IMR-90 (cell line): ENCODE data around the gene KLHL7. TPM values are rescaled to one million over a fixed set of nuclear protein-coding genes. Genes with fewer than 3 reads are reported as not detected.

Experiments used
- ATAC-seq: fragments of 200-7000 bp; cut with Tn5 transposase; 2 replicates; pipeline ENCODE4 v1.9.1; 2020; ENCODE audit warnings: low read depth, mild to moderate bottlenecking, moderate library complexity
- BruUV-seq: library from RNA; stranded (reverse); fragments of 400-500 nt; replicated peaks from 2 replicates; lab custom pipeline; 2021; lab: Mats Ljungman, UMichigan
- CTCF ChIA-PET: fragments of 300-600 bp; formaldehyde crosslinking; extraction: SDS; loops from one replicate; lab custom pipeline; 2021; ENCODE audit warnings: antibody characterized with exemption; lab: Yijun Ruan, JAX
- POLR2A ChIA-PET: fragments of 300-600 bp; sonication (Branson Sonifier 250); formaldehyde crosslinking; loops from one replicate; lab custom pipeline; 2022; ENCODE audit warnings: antibody characterized with exemption; ENCODE audit not compliant: unreplicated experiment; lab: Charles Lee
- DNase-seq: peaks from one replicate; pipeline ENCODE4 v3.0.0; 2013
- H2AFZ ChIP-seq: replicated peaks from 2 replicates; pipeline ENCODE3; 2013; ENCODE audit warnings: low read length, mild to moderate bottlenecking; ENCODE audit not compliant: poor library complexity
- H2AK5ac ChIP-seq: 2 replicates; pipeline ENCODE4 v1.6.1; 2013; ENCODE audit warnings: low read depth, low read length, inconsistent platforms
- H2AK9ac ChIP-seq: replicated peaks from 2 replicates; pipeline ENCODE3; 2013; ENCODE audit warnings: mild to moderate bottlenecking, low read depth, low read length, moderate library complexity; ENCODE audit not compliant: poor library complexity
- H2BK120ac ChIP-seq: 2 replicates; pipeline ENCODE4 v1.6.1; 2013; ENCODE audit warnings: low read depth, low read length, inconsistent platforms
- H2BK15ac ChIP-seq: 3 replicates; pipeline ENCODE4 v1.6.1; 2013; ENCODE audit warnings: low read depth, low read length, inconsistent platforms
- H2BK20ac ChIP-seq: 2 replicates; pipeline ENCODE4 v1.6.1; 2013; ENCODE audit warnings: low read depth, mild to moderate bottlenecking, inconsistent platforms, low read length, moderate library complexity
- H2BK5ac ChIP-seq: 2 replicates; pipeline ENCODE4 v1.6.1; 2013; ENCODE audit warnings: mild to moderate bottlenecking, low read depth, low read length, inconsistent platforms; ENCODE audit not compliant: poor library complexity, severe bottlenecking
- H3K14ac ChIP-seq: replicated peaks from 2 replicates; pipeline ENCODE4 v1.6.1; 2013; ENCODE audit warnings: low read depth, low read length, inconsistent platforms
- H3K18ac ChIP-seq: 2 replicates; pipeline ENCODE4 v1.6.1; 2013; ENCODE audit warnings: low read depth, low read length, control low read depth
- H3K23ac ChIP-seq: 2 replicates; pipeline ENCODE4 v1.6.1; 2013; ENCODE audit warnings: low read depth, low read length, inconsistent platforms
- H3K27ac ChIP-seq: 2 replicates; pipeline ENCODE4 v1.5.1; 2013; ENCODE audit warnings: mild to moderate bottlenecking, control low read depth, low read length; ENCODE audit not compliant: insufficient read depth
- H3K27me3 ChIP-seq: 2 replicates; pipeline ENCODE4 v1.6.1; 2013; ENCODE audit warnings: low read length; ENCODE audit not compliant: control insufficient read depth, insufficient read depth
- H3K36me3 ChIP-seq: 2 replicates; pipeline ENCODE4 v1.6.1; 2013; ENCODE audit warnings: low read length, mixed read lengths; ENCODE audit not compliant: control insufficient read depth, insufficient read depth
- H3K4ac ChIP-seq: 2 replicates; pipeline ENCODE4 v1.6.1; 2013; ENCODE audit warnings: low read depth, low read length, inconsistent platforms
- H3K4me1 ChIP-seq: 2 replicates; pipeline ENCODE4 v1.6.1; 2013; ENCODE audit warnings: low read length, mixed read lengths; ENCODE audit not compliant: control insufficient read depth, insufficient read depth
- H3K4me2 ChIP-seq: 2 replicates; pipeline ENCODE4 v1.6.1; 2013; ENCODE audit warnings: low read depth, mild to moderate bottlenecking, control low read depth, low read length, moderate library complexity
- H3K4me3 ChIP-seq: 2 replicates; pipeline ENCODE4 v1.5.1; 2013; ENCODE audit warnings: low read depth, mild to moderate bottlenecking, control low read depth, low read length, moderate library complexity; ENCODE audit not compliant: insufficient read depth
- H3K56ac ChIP-seq: 2 replicates; pipeline ENCODE4 v1.6.1; 2013; ENCODE audit warnings: low read length, inconsistent platforms; ENCODE audit not compliant: insufficient read depth; ENCODE audit errors: extremely low read depth
- H3K79me1 ChIP-seq, 2 experiments: 2 replicates each; pipeline ENCODE4 v1.6.1; 2013; ENCODE audit warnings: low read length in 2 of 2, inconsistent platforms in 1 of 2, low read depth in 1 of 2
- H3K9ac ChIP-seq: 2 replicates; pipeline ENCODE4 v1.6.1; 2013; ENCODE audit warnings: low read depth, low read length, control low read depth
- H3K9me1 ChIP-seq: 2 replicates; pipeline ENCODE4 v1.6.1; 2013; ENCODE audit warnings: low read length, inconsistent platforms; ENCODE audit not compliant: insufficient read depth
- H3K9me3 ChIP-seq: 2 replicates; pipeline ENCODE4 v1.6.1; 2013; ENCODE audit warnings: low read length; ENCODE audit not compliant: control insufficient read depth, insufficient read depth
- H4K20me1 ChIP-seq: 2 replicates; pipeline ENCODE4 v1.6.1; 2013; ENCODE audit warnings: low read length, inconsistent platforms; ENCODE audit not compliant: insufficient read depth
- H4K5ac ChIP-seq: 2 replicates; pipeline ENCODE4 v1.6.1; 2013; ENCODE audit warnings: mild to moderate bottlenecking, low read depth, low read length, control low read depth
- H4K8ac ChIP-seq, 2 experiments: 2 replicates each; pipeline ENCODE4 v1.6.1; 2013; ENCODE audit warnings: low read depth in 2 of 2, low read length in 2 of 2, control low read depth in 1 of 2, inconsistent platforms in 1 of 2
- H4K91ac ChIP-seq: 2 replicates; pipeline ENCODE4 v1.6.1; 2013; ENCODE audit warnings: low read depth, low read length, inconsistent platforms; ENCODE audit not compliant: insufficient read depth
- CEBPB ChIP-seq: IDR thresholded peaks from 2 replicates; pipeline ENCODE4 v1.6.1; 2012; ENCODE audit warnings: low read depth, low read length, improper control_type of control experiment
- FOS ChIP-seq: fragments of 150-350 bp; IDR thresholded peaks from 2 replicates; pipeline ENCODE4 v1.6.1; 2016; ENCODE audit warnings: low read depth, low read length
- POLR2A ChIP-seq: IDR thresholded peaks from 2 replicates; pipeline ENCODE4 v1.6.1; 2012; ENCODE audit warnings: mild to moderate bottlenecking, low read depth, low read length
- RAD21 ChIP-seq: IDR thresholded peaks from 2 replicates; pipeline ENCODE4 v1.6.1; 2012; ENCODE audit warnings: low read length, improper control_type of control experiment
- RCOR1 ChIP-seq: IDR thresholded peaks from 2 replicates; pipeline ENCODE4 v1.6.1; 2012; ENCODE audit warnings: mild to moderate bottlenecking, low read length, improper control_type of control experiment; ENCODE audit not compliant: insufficient replicate concordance
- SMC3 ChIP-seq: fragments of 150-350 bp; IDR thresholded peaks from 2 replicates; pipeline ENCODE4 v1.6.1; 2016; ENCODE audit warnings: low read depth, mild to moderate bottlenecking, antibody characterized with exemption, low read length, moderate library complexity
- WGBS, 2 experiments: methylation state at CpG; one replicate each; pipeline versions ENCODE4 v1.1.5 to v1.1.7; 2013; ENCODE audit warnings: missing lambda C conversion rate in 2 of 2; ENCODE audit not compliant: insufficient read length in 1 of 2; ENCODE audit errors: extremely low coverage in 2 of 2; 5-methylcytosine and 5-hydroxymethylcytosine counted together
- dilution Hi-C: fragments of 300-500 bp; cut with HindIII; formaldehyde crosslinking; loops from one replicate; pipeline ENCODE4 v1.14.3; 2018; ENCODE audit warnings: low sequenced_read_pairs; ENCODE audit not compliant: unreplicated experiment
- in situ Hi-C: fragments of 300-500 bp; cut with MboI; formaldehyde crosslinking; loops from 3 replicates; pipeline ENCODE4 v1.14.3; 2019; ENCODE audit warnings: low sequenced_read_pairs, inconsistent platforms, mixed read lengths
- intact Hi-C: fragments of 100-400 bp; cut with micrococcal nuclease; formaldehyde crosslinking; loops from 2 replicates; pipeline ENCODE4 v1.10.0; 2022
- polyA plus RNA-seq, 3 experiments: library from polyadenylated mRNA; depleted of rRNA; stranded (reverse); fragments of >200 nt; gene quantifications; 2 replicates each; pipeline ENCODE4 v1.2.3, GENCODE V29; 2012; ENCODE audit warnings: low replicate concordance in 1 of 3
- total RNA-seq: library from RNA; depleted of rRNA; stranded (reverse); fragments of >200 nt; gene quantifications from 2 replicates; pipeline ENCODE4 v1.2.3, GENCODE V29; 2012
- TF ChIP-seq, protein P1 (sequence below): fragments of 150-350 bp; IDR thresholded peaks from 2 replicates; pipeline ENCODE4 v1.6.1; 2016; ENCODE audit warnings: low read depth, mild to moderate bottlenecking, low read length, moderate library complexity, borderline replicate concordance
- TF ChIP-seq, protein P2 (sequence below): conservative IDR thresholded peaks from 2 replicates; pipeline ENCODE4 v1.5.1; 2012; ENCODE audit warnings: mild to moderate bottlenecking, low read depth, low read length, improper control_type of control experiment

The KLHL7 gene
- total and polyA plus RNA-seq, 2 of the 4 experiments (the other 2 are of a cell fraction): 24.6 to 29.2 TPM

DNA sequence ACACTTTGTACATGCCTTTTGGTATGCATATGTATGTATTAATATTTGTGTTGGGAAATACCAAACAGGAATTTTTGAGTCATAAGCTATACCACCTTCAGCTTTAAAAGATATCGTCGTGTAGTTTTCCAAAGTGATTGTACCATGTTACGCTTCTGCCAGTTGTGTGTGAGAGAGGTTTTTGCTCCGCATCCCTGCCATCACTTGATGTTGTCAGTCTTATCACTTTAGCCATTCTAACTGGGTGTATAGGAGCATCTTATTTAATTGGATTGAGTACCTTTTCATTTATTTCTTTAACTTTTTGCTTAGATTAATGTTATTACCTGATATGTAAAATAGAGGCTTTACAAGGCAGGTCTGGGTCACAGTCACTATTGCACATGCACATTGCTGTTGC lies 3.4 kb downstream of the KLHL7 start:
- Histone ChIP-seq H3K4me1 (no peaks in the 10 kb centered on the region; the same call in none of the 2 replicates), H3K14ac (no peak overlapping the region), H3K27me3 (no peaks in the 10 kb centered on the region), H3K23ac (no peak overlapping the region), H4K91ac (no peak overlapping the region), H2BK120ac (no peak overlapping the region), H3K4me3 (no peak overlapping the region), H4K20me1 (peaks cover 17% of the 10 kb centered on the region), H3K4me2 (no peak overlapping the region), H4K5ac (no peak overlapping the region), H2BK5ac (no peak overlapping the region), H3K9ac (no peak overlapping the region), H4K8ac (no peak overlapping the region), H2AFZ (no peak overlapping the region), H3K36me3 (no peaks in the 10 kb centered on the region), H2BK15ac (no peak overlapping the region), H2AK5ac (no peak overlapping the region), H3K9me3 (no peaks in the 10 kb centered on the region), H3K79me1 (peaks cover 19 to 65% of the 10 kb centered on the region in 2 experiments), H2AK9ac (no peak overlapping the region), H3K4ac (no peak overlapping the region), H3K9me1 (peaks cover 4% of the 10 kb centered on the region), H2BK20ac (no peak overlapping the region), H3K18ac (no peak overlapping the region), H3K27ac (no peak overlapping the region), H3K56ac (no peak overlapping the region)
- DNase-seq (no peak), ATAC-seq (no peak)
- POLR2A ChIA-PET: no interaction called here
- WGBS, 2 experiments: no CpG with 5 or more reads among the region's 4 CpGs
- in situ Hi-C loops (no loop called here), intact Hi-C loops (no loop called here), dilution Hi-C loops (no loop called here)
- TF ChIP-seq, protein P1, sequence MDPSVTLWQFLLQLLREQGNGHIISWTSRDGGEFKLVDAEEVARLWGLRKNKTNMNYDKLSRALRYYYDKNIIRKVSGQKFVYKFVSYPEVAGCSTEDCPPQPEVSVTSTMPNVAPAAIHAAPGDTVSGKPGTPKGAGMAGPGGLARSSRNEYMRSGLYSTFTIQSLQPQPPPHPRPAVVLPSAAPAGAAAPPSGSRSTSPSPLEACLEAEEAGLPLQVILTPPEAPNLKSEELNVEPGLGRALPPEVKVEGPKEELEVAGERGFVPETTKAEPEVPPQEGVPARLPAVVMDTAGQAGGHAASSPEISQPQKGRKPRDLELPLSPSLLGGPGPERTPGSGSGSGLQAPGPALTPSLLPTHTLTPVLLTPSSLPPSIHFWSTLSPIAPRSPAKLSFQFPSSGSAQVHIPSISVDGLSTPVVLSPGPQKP: no peak
- TF ChIP-seq CEBPB: no peak
- TF ChIP-seq FOS: no peak
- no peak for TF ChIP-seq POLR2A
- TF ChIP-seq RCOR1: no peak
- TF ChIP-seq SMC3: no peak
- no peak for TF ChIP-seq RAD21
- TF ChIP-seq, protein P2, sequence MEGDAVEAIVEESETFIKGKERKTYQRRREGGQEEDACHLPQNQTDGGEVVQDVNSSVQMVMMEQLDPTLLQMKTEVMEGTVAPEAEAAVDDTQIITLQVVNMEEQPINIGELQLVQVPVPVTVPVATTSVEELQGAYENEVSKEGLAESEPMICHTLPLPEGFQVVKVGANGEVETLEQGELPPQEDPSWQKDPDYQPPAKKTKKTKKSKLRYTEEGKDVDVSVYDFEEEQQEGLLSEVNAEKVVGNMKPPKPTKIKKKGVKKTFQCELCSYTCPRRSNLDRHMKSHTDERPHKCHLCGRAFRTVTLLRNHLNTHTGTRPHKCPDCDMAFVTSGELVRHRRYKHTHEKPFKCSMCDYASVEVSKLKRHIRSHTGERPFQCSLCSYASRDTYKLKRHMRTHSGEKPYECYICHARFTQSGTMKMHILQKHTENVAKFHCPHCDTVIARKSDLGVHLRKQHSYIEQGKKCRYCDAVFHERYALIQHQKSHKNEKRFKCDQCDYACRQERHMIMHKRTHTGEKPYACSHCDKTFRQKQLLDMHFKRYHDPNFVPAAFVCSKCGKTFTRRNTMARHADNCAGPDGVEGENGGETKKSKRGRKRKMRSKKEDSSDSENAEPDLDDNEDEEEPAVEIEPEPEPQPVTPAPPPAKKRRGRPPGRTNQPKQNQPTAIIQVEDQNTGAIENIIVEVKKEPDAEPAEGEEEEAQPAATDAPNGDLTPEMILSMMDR: no peak
- no TSS peak for BruUV-seq
- CTCF ChIA-PET: no interaction called here
